AG20443 (cell line): ENCODE measurements around the gene ECEL1.
"Not testable (repeated sequence)": the region's sequence is repeated elsewhere in the genome, so short reads cannot be mapped to it uniquely, and the experiment has no call there.

Experiments used
- DNase-seq: peaks from one replicate; pipeline ENCODE4 v3.0.0; 2012; ENCODE audit warnings: low spot score, mixed read lengths

ECEL1 gene

DNA sequence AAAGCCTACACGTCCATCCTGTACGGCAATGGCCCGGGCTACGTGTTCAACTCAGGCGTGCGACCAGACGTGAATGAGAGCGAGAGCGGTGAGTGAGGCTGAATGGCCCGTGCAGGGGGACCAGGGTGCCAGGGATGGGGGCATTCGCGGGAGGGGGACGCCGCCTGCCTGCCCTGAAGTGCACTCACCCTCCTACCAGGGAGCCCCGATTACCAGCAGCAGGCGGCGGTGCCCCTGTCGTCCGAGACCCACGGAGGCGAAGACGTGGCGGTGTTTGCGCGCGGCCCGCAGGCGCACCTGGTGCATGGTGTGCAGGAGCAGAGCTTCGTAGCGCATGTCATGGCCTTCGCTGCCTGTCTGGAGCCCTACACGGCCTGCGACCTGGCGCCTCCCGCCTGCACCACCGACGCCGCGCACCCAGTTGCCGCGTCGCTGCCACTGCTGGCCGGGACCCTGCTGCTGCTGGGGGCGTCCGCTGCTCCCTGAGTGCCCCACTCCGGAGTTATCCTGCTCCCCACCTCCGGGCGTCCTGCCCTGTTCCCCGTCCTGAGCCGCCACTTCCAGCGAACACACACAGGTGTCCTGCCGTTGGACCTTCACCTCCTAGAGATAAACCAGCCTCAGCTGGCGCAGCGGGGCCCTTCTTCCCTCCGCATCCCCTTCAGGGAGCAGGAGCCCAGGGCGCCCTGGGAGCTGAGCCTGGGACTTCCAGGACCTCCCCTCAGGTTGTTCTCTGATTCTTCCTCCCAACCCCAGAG, 28.8 kb downstream of the ECEL1 start:
- DNase-seq = no peak

DNA sequence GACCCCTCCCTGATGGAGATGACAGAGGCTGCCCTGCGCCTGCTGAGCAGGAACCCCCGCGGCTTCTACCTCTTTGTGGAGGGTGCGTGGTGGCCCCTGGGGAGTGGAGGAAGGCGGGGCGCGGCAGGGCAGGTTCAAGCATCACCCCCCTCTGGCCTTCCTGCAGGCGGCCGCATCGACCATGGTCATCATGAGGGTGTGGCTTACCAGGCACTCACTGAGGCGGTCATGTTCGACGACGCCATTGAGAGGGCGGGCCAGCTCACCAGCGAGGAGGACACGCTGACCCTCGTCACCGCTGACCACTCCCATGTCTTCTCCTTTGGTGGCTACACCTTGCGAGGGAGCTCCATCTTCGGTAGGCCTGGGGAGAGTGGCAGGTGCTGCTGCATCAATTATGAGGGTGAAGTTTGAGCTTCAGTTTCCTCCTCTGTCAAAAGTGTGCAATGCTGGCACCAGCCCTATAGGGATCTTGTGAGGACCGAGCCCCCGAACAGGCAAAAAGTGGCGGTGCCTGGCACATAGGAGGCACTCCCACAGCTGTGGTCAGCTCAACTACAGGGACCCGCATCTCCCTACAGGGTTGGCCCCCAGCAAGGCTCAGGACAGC, 29.5 kb downstream of the ECEL1 start:
- DNase-seq = no peak

DNA sequence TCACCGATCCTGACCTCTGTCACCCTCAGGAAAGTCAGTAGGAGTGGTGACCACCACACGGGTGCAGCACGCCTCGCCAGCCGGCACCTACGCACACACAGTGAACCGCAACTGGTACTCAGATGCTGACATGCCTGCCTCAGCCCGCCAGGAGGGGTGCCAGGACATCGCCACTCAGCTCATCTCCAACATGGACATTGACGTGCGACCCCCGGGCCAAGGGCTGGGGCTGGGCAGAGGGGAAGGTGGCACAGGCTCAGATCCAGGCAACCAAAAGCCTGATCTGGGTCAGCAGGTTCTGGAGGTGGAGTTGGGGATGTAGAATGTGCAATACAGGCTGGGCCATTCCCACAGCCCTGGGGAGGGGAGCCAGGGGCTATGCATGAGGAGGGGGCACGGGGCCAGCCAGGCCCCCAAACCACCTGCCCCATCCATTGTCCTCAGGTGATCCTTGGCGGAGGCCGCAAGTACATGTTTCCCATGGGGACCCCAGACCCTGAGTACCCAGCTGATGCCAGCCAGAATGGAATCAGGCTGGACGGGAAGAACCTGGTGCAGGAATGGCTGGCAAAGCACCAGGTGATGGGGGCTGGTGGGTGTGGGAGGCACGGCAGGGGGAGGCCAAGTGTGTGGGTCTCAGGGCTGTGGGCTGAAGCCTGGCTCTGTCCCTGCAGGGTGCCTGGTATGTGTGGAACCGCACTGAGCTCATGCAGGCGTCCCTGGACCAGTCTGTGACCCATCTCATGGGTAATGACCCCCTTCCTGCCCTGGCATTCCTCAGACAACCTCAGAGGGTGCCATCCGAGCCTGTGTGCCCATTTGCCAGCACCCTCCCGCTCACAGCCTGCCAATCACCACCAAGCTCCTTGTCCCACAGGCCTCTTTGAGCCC, 30.3 kb downstream of the ECEL1 start:
- DNase-seq = no peak

DNA sequence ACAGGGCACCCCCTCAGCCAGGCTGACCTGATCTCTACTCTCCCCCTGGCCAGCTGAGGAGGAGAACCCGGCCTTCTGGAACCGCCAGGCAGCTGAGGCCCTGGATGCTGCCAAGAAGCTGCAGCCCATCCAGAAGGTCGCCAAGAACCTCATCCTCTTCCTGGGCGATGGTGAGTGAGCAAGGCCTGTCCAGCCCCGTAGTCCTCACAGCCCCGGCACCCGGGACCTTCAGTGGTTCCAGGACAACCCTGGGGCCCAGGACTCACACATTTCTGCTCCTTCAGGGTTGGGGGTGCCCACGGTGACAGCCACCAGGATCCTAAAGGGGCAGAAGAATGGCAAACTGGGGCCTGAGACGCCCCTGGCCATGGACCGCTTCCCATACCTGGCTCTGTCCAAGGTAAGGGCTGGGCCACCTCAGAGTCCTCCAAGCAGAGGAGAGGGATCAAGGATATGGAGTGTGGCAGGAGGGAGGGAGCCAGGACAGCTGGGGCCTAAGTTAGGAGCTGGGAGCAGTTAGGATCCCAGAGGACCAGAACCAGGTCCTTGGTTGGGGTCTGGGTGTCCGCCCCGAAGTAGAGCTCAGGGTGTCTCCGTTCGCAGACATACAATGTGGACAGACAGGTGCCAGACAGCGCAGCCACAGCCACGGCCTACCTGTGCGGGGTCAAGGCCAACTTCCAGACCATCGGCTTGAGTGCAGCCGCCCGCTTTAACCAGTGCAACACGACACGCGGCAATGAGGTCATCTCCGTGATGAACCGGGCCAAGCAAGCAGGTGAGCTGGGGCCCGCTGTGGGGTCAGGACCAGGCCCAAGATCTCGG, 31.1 kb downstream of the ECEL1 start:
- DNase-seq = no peak

DNA sequence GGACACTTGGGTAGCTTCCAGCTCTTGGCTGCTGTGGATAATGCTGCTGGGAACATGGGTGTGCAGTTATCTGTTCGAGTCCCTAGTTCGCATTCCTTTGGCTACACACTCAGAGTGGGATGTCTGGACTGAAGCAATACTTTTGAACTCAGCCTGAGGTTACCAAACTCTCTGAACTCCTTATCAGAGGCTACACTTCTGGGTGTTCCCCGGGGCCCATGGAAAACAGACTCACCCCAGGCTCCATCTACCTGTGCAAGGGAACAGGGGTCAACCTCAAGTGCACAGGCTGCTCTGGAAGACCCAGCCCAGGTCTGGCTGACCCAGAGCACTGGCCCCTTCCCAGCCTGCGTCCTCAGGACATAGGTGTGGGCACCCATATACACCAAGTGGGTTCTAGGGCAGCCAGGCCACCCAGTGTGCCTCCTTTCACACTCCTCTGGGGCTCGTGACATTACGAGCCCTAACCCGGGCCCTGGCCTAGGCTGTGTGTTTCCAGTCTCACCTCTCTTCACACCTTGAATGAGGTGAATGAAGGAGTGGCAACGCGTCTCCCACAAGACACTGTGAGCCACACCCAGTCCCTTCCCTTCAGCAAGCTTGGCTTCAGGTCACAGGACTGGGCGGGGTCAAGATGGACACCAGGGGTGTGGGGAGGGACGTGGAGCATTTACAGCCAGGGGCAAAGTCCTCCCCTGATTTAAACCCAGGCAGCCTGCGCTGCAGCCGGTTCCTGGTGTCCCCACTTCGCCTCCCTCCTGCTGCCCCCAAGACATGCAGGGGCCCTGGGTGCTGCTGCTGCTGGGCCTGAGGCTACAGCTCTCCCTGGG, 32.0 kb downstream of the ECEL1 start, which contains the start of gene ALPI:
ALPI (plus strand) TSS at position 728 of the 830 bp plus-strand sequence; CDS start at position 775, 47 bp downstream.
- DNase-seq = no peak

DNA sequence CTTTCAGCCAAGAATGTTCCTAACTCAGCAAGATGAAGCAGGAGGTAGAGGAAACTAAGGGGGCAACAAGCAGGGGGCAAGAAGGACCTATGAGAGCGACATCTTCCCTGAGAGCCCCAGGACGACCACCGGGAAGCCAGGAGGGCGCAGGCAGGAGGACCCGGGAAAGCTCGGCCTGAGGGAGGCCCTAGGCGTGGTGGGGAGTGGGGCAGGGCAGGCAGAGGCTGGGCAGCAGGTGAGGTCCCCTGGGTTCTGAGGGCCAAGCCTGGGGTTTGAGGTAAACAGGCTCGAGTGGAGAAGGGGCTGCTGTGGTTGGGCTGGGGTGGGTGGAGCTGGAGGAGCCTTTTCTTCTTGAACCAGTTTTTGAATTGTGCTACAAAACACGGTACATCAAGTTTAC, 33.0 kb downstream of the ECEL1 start:
- DNase-seq = no peak

DNA sequence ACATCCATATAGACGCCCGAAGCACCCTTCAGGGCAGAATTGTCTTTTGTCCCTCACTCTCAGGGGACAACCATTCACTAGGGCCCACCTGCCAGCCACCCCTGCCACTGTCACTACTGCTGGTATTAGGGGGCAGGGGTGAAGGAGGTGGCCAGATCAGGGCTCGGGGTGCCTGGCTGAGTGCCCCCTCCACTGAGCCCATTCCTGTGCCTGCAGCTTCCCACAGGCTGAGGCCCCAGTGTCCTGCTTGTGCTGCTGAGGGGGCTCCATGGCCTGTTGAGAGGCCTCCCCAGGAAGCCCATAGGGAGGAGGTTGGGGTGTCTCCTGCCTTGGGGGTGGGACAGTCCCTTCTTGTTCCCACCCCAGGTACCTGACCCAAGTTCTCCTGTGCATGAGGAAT, 36.0 kb downstream of the ECEL1 start:
- DNase-seq = not testable (repeated sequence)

DNA sequence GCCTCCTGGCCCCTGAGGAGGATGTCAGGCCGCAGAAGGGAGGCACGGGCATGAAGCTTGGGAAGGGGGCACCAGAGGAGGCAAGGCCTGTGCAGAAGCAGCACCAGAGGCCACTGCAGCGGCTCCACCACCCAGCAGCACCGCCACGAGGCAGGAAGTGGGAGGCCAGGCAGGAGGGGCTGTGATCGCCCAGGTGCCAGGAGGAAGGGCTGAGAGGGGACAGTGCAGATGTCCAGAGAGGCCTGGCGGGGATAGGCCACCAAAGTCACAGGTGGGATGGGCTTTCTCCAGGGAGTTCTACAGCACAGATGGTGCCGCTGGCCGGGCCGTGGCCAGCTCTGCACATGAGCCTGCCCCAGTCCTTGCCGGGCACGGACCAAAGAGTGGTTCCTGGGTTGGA, 37.7 kb downstream of the ECEL1 start:
- no peak for DNase-seq

DNA sequence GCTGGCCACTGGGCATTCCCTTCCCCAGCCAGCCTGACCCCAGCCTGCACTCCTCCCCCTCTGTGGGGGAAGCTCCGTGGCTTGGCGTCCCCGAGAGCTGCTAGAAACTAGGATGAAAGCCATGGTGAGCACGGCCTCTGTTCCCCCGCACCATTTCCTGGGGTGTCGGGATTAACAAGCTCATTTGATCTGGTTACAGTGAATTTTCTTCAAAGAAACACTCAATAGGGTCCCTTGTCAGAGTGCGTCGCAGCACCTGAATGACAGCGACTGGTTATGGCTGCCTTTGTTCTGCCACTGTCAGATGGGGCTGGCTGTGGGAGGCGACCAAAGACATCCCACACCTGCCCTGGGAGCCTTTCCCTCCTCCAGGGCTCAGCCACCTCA, 39.3 kb downstream of the ECEL1 start:
- DNase-seq = no peak

DNA sequence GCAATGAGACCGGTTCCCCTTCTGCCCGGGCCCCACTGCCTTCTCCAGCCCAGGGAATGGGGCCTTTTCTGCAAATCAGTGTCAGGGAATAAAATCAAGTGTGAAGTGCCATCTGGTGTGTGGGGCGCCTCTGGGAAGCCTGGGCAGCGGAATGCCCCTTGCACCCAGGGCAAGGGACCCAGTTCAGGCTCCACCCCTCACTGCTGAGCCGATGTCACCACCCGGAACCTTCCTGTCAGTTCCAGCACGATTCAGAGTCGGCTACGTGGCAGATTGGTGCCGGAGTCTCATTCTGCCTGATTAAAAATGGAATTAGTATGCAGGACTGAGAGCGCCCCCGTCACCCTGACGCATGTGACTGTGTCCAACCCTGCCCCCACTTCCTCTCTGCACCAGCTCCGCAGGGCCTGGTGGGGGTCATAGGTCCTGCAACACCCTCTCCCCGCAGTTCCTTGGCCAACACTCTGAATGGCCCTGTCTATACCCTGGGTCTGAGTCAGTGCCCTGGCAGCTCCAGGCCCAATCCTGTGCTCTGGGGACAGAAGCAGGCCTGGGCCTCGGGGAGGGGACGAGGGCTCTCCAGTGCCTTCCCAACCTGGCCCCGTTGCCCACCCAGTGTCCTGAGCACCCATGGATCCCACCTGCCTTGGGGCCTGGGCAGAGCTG, 39.9 kb downstream of the ECEL1 start:
- DNase-seq = peak; percentile 8

DNA sequence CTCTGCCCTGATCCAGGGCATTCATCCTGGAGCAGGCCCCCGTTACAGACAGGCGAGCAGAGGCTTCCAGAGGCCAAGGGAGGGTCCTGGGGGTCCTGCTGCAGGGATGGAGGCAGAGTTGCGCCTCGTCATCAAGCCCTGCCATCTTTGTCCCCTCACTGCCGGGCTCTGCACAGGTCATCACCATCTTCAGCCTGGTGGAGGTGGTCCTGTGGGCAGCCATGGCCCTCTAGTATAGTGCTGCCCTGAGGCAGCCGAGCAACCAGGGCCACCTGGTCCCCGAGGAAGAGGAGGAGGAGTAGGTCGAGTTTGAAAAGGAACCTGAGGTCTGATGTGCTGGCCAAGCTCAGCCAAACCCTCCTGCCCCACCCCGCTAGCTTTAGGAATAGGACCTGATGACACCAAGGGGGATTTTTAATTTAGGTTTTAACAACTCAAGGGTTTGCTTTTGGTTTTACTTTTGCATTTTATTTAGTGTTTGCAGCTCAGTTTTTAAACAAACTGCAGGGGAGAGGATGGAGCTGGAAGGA, 40.5 kb downstream of the ECEL1 start:
- peak; percentile 8 for DNase-seq

DNA sequence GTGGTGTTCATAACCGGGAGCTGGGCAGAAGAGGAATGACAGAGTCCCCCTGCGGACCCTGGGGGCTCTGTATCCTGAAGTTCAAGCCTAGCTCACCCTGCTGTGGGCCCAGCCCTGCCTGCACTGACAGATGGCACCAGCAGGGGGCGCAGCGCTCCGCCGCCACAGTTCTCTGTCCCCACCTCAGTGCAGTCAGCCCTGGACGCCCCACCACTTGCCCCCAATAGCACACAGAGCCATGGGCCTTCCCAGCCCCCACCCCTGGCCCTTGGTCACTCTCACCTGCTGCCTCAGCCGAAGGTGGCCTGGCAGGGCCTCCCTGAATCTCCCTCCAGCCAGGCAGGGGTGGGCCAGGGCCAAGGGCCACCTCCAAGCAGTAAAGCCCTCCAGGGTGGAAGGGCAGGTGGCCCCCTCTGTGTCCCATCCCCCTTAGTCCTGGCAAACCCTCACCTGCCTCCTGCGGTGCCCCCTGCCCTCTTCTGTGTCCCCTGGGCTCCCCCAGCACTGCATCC, 41.3 kb downstream of the ECEL1 start:
- peak; percentile 7 for DNase-seq

DNA sequence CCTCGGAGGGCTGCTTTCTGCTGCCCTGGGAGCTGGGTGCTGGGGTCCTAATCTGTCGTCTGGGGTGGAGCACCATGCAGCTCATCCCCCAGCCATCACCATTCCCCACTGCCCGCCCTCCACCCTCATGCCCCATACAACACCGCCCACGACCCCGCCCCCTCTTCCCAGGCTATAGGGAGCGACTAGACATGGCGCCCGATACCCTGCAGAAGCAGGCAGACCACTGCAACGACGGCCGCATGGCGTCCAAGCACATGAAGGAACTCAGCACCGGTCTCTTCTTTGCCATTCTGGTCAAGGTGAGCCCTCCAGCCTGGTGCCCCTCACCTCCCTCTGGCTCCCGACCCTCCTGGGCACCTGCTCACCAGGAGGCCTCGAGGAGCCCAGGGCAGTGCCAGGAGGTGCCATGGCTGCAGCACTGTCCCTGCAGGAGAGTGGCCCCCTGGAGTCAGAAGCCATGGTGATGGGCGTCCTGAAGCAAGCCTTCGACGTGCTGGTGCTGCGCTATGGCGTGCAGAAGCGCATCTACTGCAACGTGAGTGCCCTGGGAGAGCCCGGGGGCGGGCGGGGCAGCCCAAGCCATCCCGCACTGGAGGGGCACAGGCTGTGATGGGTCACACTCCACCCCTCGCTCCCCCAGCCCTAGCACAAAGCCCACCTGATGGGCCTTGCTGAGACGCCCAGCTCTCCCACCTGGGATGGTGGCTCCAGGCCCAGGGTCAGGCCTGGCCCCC, 42.3 kb downstream of the ECEL1 start:
- DNase-seq = not testable (repeated sequence)

DNA sequence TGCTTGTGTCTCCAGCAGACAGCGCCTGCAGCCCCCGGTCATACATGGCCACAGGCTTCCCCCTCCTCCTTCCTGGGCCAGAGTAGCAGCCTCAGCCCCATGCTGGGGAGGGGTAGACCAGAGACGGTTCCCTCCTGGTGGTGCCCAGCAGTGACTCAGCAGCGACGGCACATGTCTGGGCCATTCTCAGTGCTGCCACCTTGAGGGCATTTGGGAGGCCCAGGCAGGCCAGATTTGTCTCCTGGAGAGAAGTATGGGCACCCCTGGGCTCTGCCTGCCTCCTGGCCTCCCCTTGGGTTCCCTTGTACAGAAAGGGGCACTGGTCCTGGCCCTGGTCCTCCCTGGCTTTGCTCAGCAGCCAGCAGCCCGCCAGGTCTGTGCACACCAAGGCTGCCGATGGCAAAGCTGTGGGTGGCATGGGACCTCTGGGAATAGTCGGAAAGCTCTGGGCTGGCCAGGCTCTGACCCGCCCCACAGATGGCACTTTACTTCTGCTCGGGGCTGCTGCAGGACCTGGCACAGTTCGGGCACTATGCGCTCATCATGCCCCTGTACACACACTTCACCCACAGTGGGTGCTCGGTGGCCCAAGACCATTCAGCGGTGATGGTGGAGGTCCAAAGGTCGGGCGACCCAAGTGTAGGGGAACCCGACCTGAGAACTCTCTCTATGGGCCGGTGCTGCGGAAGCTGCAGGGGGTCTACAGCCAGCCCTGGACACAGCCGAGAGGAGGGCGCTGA, 43.1 kb downstream of the ECEL1 start:
- DNase-seq = peak; percentile 83

DNA sequence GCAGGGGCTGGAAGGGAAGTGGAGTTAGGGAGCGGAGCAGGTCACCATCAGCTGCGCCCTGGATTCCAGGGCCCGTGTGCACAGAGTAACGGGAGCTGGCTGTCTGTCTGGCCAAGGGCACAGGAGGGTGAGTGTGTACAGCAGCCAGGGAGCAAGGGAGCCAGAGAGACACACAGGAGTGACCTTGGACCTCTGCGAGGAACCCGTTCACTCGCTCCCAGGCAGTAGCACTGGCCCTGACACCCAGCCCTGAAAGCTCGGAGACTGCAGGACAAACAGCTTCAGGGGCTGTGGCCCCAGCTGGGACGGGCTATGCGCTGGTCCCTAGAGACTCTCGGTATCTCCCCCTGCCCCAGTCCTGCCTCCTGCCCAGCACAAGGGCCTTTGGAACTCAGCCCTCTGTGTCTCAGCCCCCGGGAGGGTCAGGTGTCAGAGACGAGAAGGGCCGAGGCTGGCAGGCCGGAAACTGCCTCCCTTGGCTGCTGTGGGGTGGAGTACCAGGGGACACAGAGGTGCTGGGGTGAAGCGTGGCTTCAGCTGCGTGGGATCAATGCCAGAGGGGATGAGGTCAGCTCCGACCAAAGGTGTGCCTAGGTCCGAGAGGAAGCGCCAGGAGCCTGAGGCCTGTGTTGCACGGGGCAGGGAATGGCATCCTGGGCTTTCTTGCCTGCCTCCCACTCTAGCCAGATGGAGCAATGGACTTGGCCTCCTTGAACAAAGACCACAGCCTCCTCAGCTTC, 43.8 kb downstream of the ECEL1 start:
- DNase-seq = not testable (repeated sequence)

DNA sequence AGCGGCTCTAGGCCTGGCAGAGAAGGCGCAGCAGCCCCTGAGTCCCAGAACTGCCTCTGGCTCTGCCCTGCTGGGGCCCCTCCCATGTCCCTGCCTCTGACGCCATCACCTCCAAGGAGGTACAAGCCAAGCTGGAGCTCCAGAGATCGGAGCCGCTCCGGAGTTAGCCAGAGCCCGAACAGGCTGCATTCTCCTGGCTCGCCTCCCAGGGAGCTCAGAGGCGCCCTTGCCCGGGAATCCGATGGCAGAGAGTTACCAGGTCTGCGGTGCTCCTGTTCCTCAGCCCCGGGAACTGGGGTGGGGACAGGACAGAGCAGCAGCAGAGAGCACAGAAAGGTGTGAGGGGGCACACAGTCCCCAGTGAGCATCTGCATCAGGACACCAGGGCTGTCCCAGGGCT, 44.6 kb downstream of the ECEL1 start:
- DNase-seq = not testable (repeated sequence)

DNA sequence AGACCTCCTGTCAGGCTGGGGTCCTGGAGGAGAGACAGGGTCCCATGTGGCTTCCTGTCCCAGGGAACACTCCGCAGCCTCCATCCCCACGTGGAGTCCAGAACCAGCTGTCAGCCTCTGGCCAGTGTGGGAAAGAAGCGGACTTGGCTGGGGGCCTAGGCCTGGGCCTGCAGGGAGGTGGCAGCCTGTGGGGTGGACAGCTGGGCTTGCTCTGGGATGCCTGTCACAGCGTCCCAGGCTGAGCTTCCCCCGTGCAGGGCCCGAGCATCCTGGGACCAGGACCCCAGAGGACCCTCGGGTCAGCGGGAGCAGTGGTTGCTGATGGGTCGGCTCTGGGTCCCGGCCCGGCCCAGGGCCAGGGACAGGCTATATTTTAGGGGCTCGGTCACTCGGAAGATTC, 45.2 kb downstream of the ECEL1 start:
- not testable (repeated sequence) for DNase-seq

DNA sequence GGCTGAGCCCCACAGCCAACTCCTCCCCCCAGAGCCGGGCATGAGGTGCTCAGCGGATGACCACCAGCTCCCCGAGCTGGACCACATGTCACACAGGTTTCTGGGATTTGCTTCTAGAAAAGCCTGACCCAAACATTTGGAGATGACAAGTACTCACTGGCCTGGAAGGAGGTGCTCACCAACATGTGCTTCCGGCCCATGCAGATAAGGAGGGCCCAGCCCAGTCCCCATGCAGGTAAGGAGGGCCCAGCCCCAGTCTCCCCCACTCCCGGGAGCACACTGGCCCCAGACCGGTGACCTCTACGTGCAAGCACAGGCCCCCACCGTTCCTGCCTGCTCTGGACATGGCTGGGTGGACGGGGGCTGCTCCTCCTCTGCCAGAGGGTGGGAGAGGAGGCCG, 45.7 kb downstream of the ECEL1 start:
- DNase-seq = not testable (repeated sequence)
